PC-9 (cell line): Measurements from ENCODE around the gene CCDC8. TPM values are rescaled to one million over a fixed set of nuclear protein-coding genes. Genes with fewer than 3 reads are reported as not detected.

Source experiments
- BruUV-seq: library from RNA; stranded (reverse); fragments of 400-500 nt; replicated peaks from 2 replicates; lab custom pipeline; 2021; lab: Mats Ljungman, UMichigan
- CTCF ChIA-PET: fragments of 300-600 bp; sonication (Branson Sonifier 250); formaldehyde crosslinking; loops from one replicate; lab custom pipeline; 2022; ENCODE audit warnings: antibody characterized with exemption; lab: Charles Lee
- POLR2A ChIA-PET: fragments of 300-600 bp; sonication (Branson Sonifier 250); formaldehyde crosslinking; loops from one replicate; lab custom pipeline; 2022; ENCODE audit warnings: antibody characterized with exemption; ENCODE audit not compliant: unreplicated experiment; lab: Charles Lee
- DNase-seq, 2 experiments: peaks; one replicate each; pipeline versions ENCODE4 v3.0.0 to v3.0.0-alpha.2; 2015 to 2022; ENCODE audit warnings: mixed read lengths in 1 of 2
- H2AFZ ChIP-seq: fragments of 200-600 bp; sonication (generic); 2 replicates; pipeline ENCODE4 v1.8.1; 2017; ENCODE audit warnings: antibody characterized with exemption
- H3F3A ChIP-seq: fragments of 200-600 bp; sonication (generic); 2 replicates; pipeline ENCODE4 v1.8.1; 2017; ENCODE audit warnings: antibody characterized with exemption, mild to moderate bottlenecking, low read depth; ENCODE audit not compliant: insufficient read depth
- H3K27ac ChIP-seq: fragments of 200-600 bp; sonication (generic); 2 replicates; pipeline ENCODE4 v1.6.1; 2016; ENCODE audit warnings: mixed run types
- H3K27me3 ChIP-seq: fragments of 200-600 bp; sonication (generic); 2 replicates; pipeline ENCODE4 v1.6.1; 2016; ENCODE audit warnings: low read depth, mixed run types; ENCODE audit not compliant: insufficient read depth
- H3K36me3 ChIP-seq: fragments of 200-600 bp; sonication (generic); 2 replicates; pipeline ENCODE4 v1.6.1; 2016; ENCODE audit warnings: low read depth, mixed run types
- H3K4me1 ChIP-seq: fragments of 200-600 bp; sonication (generic); replicated peaks from 2 replicates; pipeline ENCODE4 v1.6.1; 2016; ENCODE audit warnings: mixed run types; ENCODE audit not compliant: insufficient read depth
- H3K4me2 ChIP-seq: fragments of 200-600 bp; sonication (generic); 2 replicates; pipeline ENCODE4 v1.6.1; 2017; ENCODE audit warnings: mixed run types
- H3K4me3 ChIP-seq: fragments of 200-600 bp; sonication (generic); 2 replicates; pipeline ENCODE4 v1.6.1; 2016; ENCODE audit warnings: mixed run types
- H3K79me2 ChIP-seq: fragments of 200-600 bp; sonication (generic); 2 replicates; pipeline ENCODE4 v1.6.1; 2017; ENCODE audit warnings: low read depth, mixed run types
- H3K9me2 ChIP-seq: fragments of 200-600 bp; sonication (generic); 2 replicates; pipeline ENCODE4 v1.8.1; 2017; ENCODE audit warnings: mild to moderate bottlenecking; ENCODE audit not compliant: insufficient read depth
- H3K9me3 ChIP-seq: fragments of 200-600 bp; sonication (generic); 2 replicates; pipeline ENCODE4 v1.8.1; 2016; ENCODE audit warnings: low read depth; ENCODE audit not compliant: insufficient read depth
- H4K20me1 ChIP-seq: fragments of 200-600 bp; sonication (generic); 2 replicates; pipeline ENCODE4 v1.8.1; 2017; ENCODE audit not compliant: insufficient read depth
- EZH2 ChIP-seq: fragments of 200-600 bp; sonication (generic); IDR thresholded peaks from 2 replicates; pipeline ENCODE4 v1.8.0; 2017; ENCODE audit warnings: antibody characterized with exemption, low read depth
- intact Hi-C: fragments of 100-400 bp; cut with micrococcal nuclease; formaldehyde crosslinking; loops from one replicate; pipeline ENCODE4 v1.10.0; 2022; ENCODE audit not compliant: unreplicated experiment
- total RNA-seq: library from RNA; stranded (reverse); gene quantifications from 2 replicates; pipeline ENCODE4 v1.2.3, GENCODE V29; 2021
- TF ChIP-seq, protein P1 (sequence below): fragments of 200-600 bp; sonication (generic); conservative IDR thresholded peaks from 2 replicates; pipeline ENCODE4 v1.6.1; 2017; ENCODE audit warnings: mixed run types, antibody characterized with exemption, mild to moderate bottlenecking, moderate library complexity

CCDC8 gene
- total RNA-seq, 1 experiment from 2014 or later, result 4.2 TPM

DNA sequence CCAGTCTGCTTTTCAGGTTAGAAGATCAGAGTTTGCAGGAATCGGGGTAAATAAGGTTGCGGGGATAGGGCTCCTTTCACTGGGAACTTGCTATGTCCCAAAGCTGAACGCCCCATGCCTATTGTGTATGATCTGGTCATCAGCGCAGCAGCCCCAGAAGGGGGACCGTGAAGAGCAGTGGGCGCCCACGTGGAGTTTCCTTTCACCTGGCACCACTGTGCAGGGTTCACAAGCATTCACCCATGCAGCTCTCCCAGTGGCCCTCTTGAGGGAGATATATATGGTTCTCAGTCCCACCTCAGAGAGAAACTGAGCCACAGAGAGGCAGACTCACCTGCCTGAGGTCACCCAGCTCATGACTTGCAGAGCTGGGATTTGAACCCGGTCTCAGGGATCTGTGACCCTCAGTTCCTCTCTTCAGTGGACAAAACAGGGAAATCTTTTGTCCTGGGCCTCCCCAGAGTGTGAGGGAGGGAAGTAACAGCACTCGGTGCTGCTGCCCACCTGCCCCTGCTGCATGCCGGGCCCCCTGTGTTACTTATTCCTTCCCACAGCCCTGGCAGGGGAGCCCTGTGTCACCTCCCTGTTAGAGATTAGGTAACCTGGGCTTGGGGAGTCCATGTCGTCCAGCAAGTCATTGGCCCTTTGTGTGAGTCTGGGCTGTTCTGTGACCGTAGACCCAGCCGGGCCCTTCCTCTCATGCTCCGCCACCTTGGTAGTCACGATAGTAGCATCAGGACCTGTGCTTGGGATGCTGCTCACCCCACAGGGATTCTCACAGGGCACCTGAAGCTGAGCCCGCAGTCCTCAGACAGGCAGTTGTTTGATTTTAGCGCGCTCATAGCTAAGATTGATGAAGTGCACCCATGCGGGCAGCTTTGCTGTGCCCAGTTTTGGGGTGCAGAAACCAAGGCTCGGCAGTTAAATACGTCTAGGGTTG lies 38.6 kb downstream of the CCDC8 start:
- Histone ChIP-seq H3K36me3 (peaks cover 30% of the 10 kb centered on the region; the same call in 1 of the 2 replicates), H3K27me3 (no peaks in the 10 kb centered on the region), H3K9me2 (no peaks in the 10 kb centered on the region), H3F3A (peaks cover 30% of the 10 kb centered on the region), H4K20me1 (peaks cover 21% of the 10 kb centered on the region; the same call in 1 of the 2 replicates), H3K4me1 (peaks cover 47% of the 10 kb centered on the region), H3K9me3 (no peaks in the 10 kb centered on the region), H3K4me2 (peak overlapping the region; percentile 77), H3K4me3 (peak overlapping the region; percentile 21; the same call in 1 of the 2 replicates), H3K79me2 (peaks cover 44% of the 10 kb centered on the region), H3K27ac (peak overlapping the region; percentile 92), H2AFZ (no peak overlapping the region)
- CTCF ChIA-PET, result interaction anchor here (0.8 to 1.0 kb wide), 2 partner anchors 28 to 94 kb away, joined by 4 to 5 read pairs; partner anchors contain the start of gene PPP5C
- TF ChIP-seq EZH2, result no peak
- TF ChIP-seq, protein P1, sequence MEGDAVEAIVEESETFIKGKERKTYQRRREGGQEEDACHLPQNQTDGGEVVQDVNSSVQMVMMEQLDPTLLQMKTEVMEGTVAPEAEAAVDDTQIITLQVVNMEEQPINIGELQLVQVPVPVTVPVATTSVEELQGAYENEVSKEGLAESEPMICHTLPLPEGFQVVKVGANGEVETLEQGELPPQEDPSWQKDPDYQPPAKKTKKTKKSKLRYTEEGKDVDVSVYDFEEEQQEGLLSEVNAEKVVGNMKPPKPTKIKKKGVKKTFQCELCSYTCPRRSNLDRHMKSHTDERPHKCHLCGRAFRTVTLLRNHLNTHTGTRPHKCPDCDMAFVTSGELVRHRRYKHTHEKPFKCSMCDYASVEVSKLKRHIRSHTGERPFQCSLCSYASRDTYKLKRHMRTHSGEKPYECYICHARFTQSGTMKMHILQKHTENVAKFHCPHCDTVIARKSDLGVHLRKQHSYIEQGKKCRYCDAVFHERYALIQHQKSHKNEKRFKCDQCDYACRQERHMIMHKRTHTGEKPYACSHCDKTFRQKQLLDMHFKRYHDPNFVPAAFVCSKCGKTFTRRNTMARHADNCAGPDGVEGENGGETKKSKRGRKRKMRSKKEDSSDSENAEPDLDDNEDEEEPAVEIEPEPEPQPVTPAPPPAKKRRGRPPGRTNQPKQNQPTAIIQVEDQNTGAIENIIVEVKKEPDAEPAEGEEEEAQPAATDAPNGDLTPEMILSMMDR, result no peak
- no TSS peak for BruUV-seq
- intact Hi-C loops, result loop anchor here (5.0 to 10.0 kb wide), 4 partner anchors 78 to 300 kb away; partner anchors contain the start of gene HIF3A
- POLR2A ChIA-PET, result interaction anchor here (0.6 kb wide), 3 partner anchors 30 to 1469 kb away, joined by 3 to 14 read pairs (median 9); no protein-coding TSS in a partner anchor
- DNase-seq, result no peak

DNA sequence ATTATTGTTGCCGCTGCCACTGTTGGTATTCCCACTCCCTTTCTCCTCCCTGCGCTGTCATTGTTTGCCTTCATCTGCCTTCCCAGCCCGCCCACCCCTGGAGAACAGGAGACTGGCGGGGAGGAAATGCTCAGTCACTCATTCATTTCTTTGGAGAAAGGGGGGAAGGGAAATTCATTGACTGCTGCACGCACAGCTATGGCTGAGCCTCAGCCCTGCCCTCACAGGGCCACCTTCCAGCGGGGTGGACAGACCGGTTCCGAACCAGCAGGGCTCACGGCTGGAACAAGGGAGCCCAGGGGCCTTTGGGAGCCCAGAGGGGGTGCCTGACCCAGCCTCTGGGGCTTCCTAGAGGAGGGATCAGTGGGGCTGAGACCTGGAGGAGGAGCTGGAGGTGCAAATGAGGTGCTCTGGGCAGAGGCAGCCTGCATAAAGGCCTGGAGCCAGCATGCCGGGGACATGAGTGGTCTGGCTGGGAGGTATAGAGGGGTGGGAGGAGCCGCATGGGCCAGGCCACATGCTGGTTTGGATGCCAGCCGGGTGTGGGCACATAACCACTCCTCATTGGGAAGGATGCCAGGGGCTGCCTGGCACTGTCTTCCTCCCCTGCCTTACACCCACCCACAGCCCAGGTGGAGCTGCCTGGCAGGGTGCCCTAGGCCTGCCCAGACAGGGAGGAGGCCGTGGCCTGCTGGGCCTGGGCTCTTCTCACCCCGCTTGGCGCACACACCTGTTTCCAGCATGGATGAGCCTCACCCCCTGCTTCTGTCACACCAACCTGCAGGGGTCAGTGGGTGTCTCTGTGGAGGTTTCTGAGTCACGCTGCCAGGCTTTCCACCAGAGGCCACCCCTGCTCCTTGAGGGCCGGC lies 39.6 kb downstream of the CCDC8 start:
- Histone ChIP-seq H3K4me1 (peaks cover 55% of the 10 kb centered on the region), H3K4me3 (peak overlapping the region; percentile 21; the same call in 1 of the 2 replicates), H3K27ac (peak overlapping the region; percentile 92), H3K27me3 (no peaks in the 10 kb centered on the region), H2AFZ (no peak overlapping the region), H4K20me1 (peaks cover 16% of the 10 kb centered on the region; the same call in 1 of the 2 replicates), H3K9me3 (no peaks in the 10 kb centered on the region), H3K9me2 (no peaks in the 10 kb centered on the region), H3K79me2 (peaks cover 54% of the 10 kb centered on the region), H3K4me2 (peak overlapping the region; percentile 77), H3F3A (peaks cover 35% of the 10 kb centered on the region), H3K36me3 (peaks cover 24% of the 10 kb centered on the region; the same call in 1 of the 2 replicates)
- ChIA-PET POLR2A (interaction anchor here (0.6 to 0.8 kb wide), 5 partner anchors 31 to 1470 kb away, joined by 3 to 14 read pairs (median 5); no protein-coding TSS in a partner anchor), CTCF (interaction anchor here (0.6 to 1.0 kb wide), 3 partner anchors 27 to 109 kb away, joined by 3 to 5 read pairs (median 4); partner anchors contain the start of gene PPP5C)
- peak; percentile 99 for DNase-seq
- intact Hi-C loops, result loop anchor here (1.0 to 10.0 kb wide), 5 partner anchors 26 to 299 kb away; partner anchors contain the start of genes HIF3A and PPP5C
- TF ChIP-seq, protein P1, result peak; percentile 42; the same call in 1 of the 2 replicates
- no peak for TF ChIP-seq EZH2
- no TSS peak for BruUV-seq
